ENCODE results near the gene ROBO1. TPM values are rescaled to one million over a fixed set of nuclear protein-coding genes. Genes with fewer than 3 reads are reported as not detected.

The ROBO1 gene
- total RNA-seq, 4 donors from 2014 or later: 25.0 to 42.6 (median 35.7) TPM

DNA sequence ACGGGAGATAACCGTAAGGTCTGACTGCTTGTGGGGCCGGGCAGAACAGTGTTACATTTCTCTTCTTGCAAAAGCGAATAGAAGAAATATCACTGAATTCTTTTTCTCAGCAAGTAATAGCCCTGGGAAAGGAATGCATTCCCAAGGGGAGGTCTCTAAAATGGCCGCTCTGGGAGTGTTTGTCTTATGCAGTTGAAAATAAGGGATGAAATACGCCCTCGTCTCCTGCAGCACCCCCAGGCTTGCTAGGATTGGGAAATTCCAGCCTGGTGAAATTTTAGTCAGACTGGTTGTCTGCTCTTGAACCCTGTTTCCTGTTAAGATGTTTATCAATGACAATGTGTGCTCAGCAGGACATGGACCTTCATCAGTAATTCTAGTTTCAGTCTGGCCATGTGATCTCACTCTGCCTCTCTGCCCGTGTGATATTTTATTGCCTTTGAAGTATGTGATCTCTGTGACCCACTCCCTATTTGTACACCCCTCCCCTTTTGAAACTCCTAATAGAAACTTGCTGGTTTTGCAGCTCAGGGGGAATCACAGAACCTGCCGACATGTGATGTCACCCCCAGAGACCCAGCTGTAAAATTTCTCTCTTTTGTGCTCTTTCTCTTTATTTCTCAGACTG, 715.6 kb downstream of the ROBO1 start:
- H3K4me3 ChIP-seq: no peak overlapping the region
- intact Hi-C loops (cut with DNase I): no loop called here
- no peak overlapping the region for H3K27ac ChIP-seq
- no peak for TF ChIP-seq POLR2A (IDR thresholded peaks at IDR 0.05)
- TF ChIP-seq, protein P1, sequence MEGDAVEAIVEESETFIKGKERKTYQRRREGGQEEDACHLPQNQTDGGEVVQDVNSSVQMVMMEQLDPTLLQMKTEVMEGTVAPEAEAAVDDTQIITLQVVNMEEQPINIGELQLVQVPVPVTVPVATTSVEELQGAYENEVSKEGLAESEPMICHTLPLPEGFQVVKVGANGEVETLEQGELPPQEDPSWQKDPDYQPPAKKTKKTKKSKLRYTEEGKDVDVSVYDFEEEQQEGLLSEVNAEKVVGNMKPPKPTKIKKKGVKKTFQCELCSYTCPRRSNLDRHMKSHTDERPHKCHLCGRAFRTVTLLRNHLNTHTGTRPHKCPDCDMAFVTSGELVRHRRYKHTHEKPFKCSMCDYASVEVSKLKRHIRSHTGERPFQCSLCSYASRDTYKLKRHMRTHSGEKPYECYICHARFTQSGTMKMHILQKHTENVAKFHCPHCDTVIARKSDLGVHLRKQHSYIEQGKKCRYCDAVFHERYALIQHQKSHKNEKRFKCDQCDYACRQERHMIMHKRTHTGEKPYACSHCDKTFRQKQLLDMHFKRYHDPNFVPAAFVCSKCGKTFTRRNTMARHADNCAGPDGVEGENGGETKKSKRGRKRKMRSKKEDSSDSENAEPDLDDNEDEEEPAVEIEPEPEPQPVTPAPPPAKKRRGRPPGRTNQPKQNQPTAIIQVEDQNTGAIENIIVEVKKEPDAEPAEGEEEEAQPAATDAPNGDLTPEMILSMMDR (IDR thresholded peaks at IDR 0.05): no peak
- no peaks in the 10 kb centered on the region for H3K36me3 ChIP-seq
- no peaks in the 10 kb centered on the region for H3K27me3 ChIP-seq
- H3K9me3 ChIP-seq: peaks cover 0 to 23% (median 12%) of the 10 kb centered on the region in 3 donors
- no peaks in the 10 kb centered on the region for H3K4me1 ChIP-seq
- WGBS, 2 donors: 90 to 93% methylated on average over 9 of the region's 9 CpGs
- DNase-seq: no peak

DNA sequence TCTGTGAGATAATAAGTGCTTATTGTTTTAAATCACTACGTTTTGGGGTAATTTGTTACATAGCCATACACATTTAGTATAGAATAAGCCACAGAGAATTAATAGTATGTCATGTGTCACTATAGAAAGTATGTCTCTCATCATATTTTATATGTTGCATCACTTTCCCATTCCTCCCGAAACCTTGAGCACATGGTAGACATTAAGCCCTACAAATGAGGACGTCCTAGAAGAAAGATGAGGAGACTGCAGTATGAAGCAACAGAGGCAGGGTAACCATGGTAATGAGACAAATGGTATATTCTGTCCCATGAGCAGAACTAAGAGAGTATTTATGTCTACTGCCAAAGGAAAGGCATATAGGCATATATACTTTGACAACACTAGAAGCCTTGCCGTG, 720.2 kb downstream of the ROBO1 start:
- WGBS, 2 donors: 85 to 86% methylated on average over 4 of the region's 4 CpGs
- Histone ChIP-seq H3K4me1 (no peaks in the 10 kb centered on the region), H3K36me3 (no peaks in the 10 kb centered on the region), H3K4me3 (no peak overlapping the region), H3K27ac (no peak overlapping the region), H3K9me3 (peaks cover 0 to 13% (median 7%) of the 10 kb centered on the region in 3 donors), H3K27me3 (no peaks in the 10 kb centered on the region)
- intact Hi-C loops (cut with DNase I): no loop called here
- no peak for DNase-seq
- TF ChIP-seq POLR2A (IDR thresholded peaks at IDR 0.05): no peak
- TF ChIP-seq, protein P1 (IDR thresholded peaks at IDR 0.05): no peak

DNA sequence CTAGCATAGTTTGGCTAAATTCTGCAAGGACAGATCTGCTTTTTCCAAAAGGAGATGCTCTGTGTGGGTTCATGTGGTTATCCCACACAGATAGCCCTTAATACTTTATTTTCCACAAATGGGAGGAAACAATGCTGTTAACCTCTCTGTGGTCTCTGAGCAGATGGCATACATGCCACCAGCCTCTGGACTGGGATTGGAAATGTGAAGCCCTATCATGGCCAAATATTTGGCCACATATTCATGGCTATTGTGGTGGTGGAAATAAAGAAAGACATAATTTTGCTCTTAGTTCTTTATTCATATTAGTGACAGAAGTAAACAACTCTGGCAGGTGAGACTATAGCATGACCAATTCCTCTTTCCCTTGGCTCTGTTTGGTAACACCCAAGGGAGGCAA, 726.2 kb downstream of the ROBO1 start:
- Histone ChIP-seq H3K4me3 (no peak overlapping the region), H3K27me3 (no peaks in the 10 kb centered on the region), H3K4me1 (peaks cover 0 to 3% (median 0%) of the 10 kb centered on the region in 3 donors), H3K27ac (no peak overlapping the region), H3K9me3 (no peaks in the 10 kb centered on the region), H3K36me3 (no peaks in the 10 kb centered on the region)
- intact Hi-C loops (cut with DNase I): no loop called here
- DNase-seq: no peak
- TF ChIP-seq, protein P1 (IDR thresholded peaks at IDR 0.05): no peak
- TF ChIP-seq POLR2A (IDR thresholded peaks at IDR 0.05): no peak

DNA sequence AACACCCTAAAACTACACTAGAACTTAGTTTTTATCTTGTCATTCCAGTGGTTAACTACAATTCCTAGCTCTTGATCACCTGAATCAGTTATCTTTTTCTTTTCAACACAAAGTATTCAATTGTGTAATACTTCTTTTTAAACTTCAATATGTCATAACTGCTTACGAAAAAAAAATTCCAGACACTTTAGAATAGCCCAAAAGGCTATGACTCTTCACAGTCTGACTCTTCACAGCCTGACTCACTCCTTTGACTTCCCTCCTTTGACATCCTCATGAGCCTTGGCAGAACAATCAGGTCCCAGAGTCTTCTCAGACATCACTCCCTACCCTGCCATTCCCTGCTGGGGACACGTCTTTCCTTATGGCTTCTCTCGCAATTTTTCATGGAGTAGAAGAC, 727.1 kb downstream of the ROBO1 start:
- intact Hi-C loops (cut with DNase I): no loop called here
- H3K4me1 ChIP-seq: peaks cover 0 to 3% (median 0%) of the 10 kb centered on the region in 3 donors
- H3K27me3 ChIP-seq: no peaks in the 10 kb centered on the region
- TF ChIP-seq, protein P1 (IDR thresholded peaks at IDR 0.05): no peak
- no peak for TF ChIP-seq POLR2A (IDR thresholded peaks at IDR 0.05)
- H3K4me3 ChIP-seq: no peak overlapping the region
- WGBS, 2 donors: 55 to 64% methylated on average over 3 of the region's 3 CpGs
- no peak overlapping the region for H3K27ac ChIP-seq
- H3K36me3 ChIP-seq: no peaks in the 10 kb centered on the region
- no peak for DNase-seq
- no peaks in the 10 kb centered on the region for H3K9me3 ChIP-seq

DNA sequence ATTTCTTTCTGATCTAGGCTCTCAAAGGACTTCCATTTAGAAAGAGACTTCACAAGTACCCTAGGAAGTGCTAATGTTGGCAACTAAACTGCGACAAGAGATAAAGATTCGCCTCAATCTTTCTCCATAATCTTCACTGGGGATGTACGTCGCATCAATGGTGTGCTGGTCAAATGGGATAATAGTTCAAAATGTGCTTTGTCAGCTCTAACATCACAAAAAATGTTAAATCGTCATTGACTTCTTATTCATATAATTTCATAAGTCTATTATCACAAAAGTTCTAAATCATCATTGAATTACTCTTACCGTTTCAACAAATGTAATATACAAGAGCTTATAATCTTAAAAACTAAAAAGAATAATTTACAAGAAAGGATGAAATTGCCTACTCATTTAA, 727.7 kb downstream of the ROBO1 start:
- 87 to 94% methylated on average over 6 of the region's 6 CpGs for WGBS, 2 donors
- no peaks in the 10 kb centered on the region for H3K27me3 ChIP-seq

More for the DNA sequence above, 727.7 kb downstream of the ROBO1 start:
- Histone ChIP-seq H3K4me3 (no peak overlapping the region), H3K9me3 (no peaks in the 10 kb centered on the region), H3K27ac (no peak overlapping the region), H3K36me3 (no peaks in the 10 kb centered on the region), H3K4me1 (peaks cover 0 to 3% (median 0%) of the 10 kb centered on the region in 3 donors)
- TF ChIP-seq, protein P1 (IDR thresholded peaks at IDR 0.05): no peak
- no peak for TF ChIP-seq POLR2A (IDR thresholded peaks at IDR 0.05)
- DNase-seq: no peak
- intact Hi-C loops (cut with DNase I): no loop called here
